GM20000 (cell line): Measurements from ENCODE around the gene RYK.

Experiments
- DNase-seq: peaks from one replicate; pipeline ENCODE4 v3.0.0; 2012; ENCODE audit warnings: low spot score
- TF ChIP-seq, protein P1 (sequence below): IDR thresholded peaks from 2 replicates; pipeline ENCODE4 v1.5.1; 2012; ENCODE audit warnings: mild to moderate bottlenecking, control low read depth; ENCODE audit errors: extremely low read depth, missing control alignments

RYK gene

DNA sequence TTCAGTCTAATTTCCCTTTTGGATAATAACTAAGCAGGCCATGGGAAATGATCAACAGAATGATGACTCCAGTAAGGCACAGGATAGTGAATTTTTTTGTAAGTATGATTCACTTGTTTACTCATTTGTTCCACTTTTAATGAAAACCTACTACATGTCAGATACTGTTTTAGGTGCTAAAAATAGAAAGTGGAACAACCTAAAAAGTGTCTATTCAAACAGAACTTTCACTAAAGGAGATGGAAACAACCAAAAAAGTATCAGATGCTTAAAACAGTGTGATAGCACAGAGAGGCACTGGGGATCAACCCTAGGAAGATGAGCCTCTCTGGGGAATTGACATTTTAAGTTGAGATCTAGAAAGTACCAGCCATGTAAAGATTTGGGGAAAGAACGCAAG lies 11.1 kb downstream of the RYK start:
- TF ChIP-seq, protein P1, sequence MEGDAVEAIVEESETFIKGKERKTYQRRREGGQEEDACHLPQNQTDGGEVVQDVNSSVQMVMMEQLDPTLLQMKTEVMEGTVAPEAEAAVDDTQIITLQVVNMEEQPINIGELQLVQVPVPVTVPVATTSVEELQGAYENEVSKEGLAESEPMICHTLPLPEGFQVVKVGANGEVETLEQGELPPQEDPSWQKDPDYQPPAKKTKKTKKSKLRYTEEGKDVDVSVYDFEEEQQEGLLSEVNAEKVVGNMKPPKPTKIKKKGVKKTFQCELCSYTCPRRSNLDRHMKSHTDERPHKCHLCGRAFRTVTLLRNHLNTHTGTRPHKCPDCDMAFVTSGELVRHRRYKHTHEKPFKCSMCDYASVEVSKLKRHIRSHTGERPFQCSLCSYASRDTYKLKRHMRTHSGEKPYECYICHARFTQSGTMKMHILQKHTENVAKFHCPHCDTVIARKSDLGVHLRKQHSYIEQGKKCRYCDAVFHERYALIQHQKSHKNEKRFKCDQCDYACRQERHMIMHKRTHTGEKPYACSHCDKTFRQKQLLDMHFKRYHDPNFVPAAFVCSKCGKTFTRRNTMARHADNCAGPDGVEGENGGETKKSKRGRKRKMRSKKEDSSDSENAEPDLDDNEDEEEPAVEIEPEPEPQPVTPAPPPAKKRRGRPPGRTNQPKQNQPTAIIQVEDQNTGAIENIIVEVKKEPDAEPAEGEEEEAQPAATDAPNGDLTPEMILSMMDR = no peak
- DNase-seq = peak; percentile 21

DNA sequence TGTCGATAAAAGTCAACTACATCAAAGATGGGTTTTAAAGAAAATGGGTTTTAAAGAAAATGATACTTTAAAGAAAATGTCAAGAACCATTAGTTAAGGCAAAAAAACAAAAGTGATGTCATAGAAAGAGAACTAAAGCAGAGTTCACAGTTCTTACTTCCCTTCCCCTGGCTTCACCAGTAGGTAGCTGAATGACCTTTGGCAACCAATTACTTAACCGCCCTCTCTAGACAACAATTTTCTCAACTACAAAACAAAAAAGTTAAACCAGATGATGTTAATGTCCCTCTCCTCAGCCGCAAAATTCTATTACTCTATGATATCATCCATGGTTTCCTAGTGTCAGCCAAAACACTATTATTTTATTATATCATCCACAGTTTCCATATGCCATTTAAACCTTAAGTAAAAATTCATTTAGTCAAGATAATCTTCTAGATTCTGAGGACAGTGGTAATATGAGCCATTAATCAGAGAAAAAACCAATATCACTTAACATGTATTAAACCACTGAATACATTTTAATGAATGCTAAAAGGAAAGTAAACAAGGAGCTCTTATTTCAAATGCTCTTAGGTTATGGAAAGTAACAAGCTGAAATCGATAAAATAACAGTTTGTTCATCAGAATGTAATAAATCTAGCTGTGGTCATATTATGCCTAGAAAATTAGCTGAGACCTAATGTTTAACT lies 13.1 kb downstream of the RYK start:
- TF ChIP-seq, protein P1 = no peak
- no peak for DNase-seq

DNA sequence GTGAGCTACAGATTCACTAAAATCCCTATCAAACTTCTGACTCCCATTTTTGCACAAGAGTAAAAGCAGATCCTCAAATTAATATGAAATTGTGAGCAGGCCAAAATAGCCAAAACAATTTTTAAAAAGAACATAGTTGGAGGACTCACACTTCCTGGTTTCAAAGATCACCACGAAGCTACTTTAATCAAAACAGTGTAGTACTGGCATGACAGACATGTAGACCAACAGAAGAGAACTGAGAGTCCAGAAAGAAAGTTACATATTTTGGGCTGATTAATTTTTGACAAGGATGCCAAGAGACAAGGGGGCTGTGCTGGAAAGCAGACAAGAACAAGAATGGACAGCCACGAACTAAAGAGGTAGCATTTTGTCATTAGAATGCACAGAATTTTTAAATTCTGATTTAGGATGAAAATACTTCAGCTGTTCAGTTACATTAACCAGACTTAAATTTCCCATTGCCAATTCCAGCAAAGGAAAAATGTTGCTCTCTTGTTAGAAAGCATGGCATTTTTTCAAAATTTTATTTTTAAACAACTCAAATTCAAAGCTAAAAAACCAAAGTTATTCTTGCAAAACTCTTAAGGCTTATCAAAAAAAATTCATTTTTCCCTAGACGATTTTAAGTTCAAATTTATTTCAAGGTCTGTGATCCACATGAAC lies 14.0 kb downstream of the RYK start:
- DNase-seq = no peak
- TF ChIP-seq, protein P1 = no peak

DNA sequence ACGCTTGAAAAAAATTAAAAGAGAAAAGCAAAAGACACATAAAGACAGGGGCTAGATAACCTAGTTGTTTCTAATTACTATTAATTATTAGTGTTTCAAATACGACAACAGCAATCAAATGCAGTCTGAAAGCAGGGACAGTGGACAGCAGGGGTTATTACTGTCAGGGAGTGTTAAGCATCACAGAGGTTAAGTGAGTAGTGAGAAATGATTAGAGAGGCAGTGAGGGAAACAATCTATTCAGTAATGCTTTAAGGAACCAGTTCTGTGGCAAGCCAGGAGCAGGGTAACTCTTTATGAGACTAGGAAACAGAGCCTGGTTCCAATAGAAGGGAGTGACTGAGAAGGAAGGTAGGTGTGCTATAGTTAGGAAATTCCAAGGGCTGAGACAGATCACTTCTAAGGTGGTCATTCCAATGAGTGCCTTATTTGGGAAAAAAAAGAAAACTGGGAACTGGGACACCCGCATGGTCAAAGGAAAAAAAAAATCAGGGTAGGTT lies 15.0 kb downstream of the RYK start:
- TF ChIP-seq, protein P1 = no peak
- no peak for DNase-seq

DNA sequence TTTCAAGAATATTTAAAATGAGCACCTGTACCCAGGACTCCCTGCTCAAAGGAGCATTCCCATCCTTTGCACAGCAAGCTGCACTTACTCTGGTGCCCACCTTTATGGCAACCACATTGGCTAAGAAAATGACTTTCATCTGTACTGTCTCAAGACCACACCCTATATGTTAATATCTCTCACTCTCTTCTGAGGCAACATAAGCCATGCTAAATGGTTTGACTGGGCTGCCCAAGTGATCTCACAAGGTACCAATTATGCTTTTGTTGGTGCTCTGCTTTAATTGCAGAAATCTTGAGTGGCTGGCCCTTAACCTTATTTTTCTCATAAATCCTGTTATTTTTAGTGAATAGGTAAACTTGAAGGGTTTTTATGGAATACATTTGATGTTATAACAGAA lies 17.7 kb downstream of the RYK start:
- TF ChIP-seq, protein P1 = no peak
- DNase-seq = no peak

DNA sequence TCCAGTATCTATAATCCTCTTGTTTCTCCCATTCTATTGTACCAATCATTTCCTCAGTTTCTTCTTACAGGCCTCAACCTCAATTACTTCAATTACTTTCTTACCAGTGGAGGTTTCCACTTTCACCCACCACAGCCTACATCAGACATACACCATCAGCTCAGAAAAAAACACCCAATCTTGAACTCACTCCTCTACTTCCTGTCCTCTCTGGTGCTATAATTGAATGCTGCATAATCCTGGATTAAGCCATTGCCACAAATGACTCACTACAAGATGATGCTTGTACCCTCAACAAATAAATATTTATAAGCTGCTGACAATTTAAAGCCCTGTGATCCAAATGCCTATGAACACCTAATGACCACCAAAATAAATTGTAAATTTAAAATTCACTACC lies 18.5 kb downstream of the RYK start:
- TF ChIP-seq, protein P1 = no peak
- DNase-seq = no peak

DNA sequence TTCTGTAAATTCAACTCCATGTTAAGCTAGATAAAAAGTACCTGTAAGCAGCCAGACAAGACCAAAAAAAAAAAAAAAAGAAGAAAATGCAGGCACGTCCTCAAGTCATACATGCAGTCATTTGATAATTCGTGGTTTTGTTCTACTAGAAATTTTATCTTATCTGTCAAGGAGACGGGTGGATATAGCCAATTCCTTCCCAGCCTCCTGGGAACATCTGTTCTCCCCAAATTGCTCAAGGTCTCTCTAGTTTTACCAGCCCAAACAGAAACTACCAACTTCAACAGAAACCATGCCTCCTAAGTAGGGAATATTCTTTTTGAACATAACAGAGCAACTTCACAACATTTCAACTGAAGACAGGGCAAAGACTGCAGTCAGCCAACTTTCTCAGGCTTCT lies 19.5 kb downstream of the RYK start:
- TF ChIP-seq, protein P1 = no peak
- no peak for DNase-seq
